K562 (cell line): Measurements from ENCODE around the gene CUL1. TPM values are rescaled to one million over a fixed set of nuclear protein-coding genes. Genes with fewer than 3 reads are reported as not detected.

Experiments
- ATAC-seq: fragments of 200-7000 bp; cut with Tn5 transposase; 3 replicates; pipeline ENCODE4 v1.9.1; 2020; ENCODE audit warnings: moderate library complexity
- BruUV-seq: library from RNA; stranded (reverse); fragments of 400-500 nt; replicated peaks from 2 replicates; lab custom pipeline; 2021; lab: Mats Ljungman, UMichigan
- CTCF ChIA-PET: fragments of 300-600 bp; formaldehyde crosslinking; extraction: SDS; loops from one replicate; lab custom pipeline; 2021; ENCODE audit warnings: low intra/inter-chr PET ratio; lab: Yijun Ruan, JAX
- POLR2A ChIA-PET: fragments of 300-600, 350-650 bp; sonication (Branson Sonifier 250); formaldehyde crosslinking; extraction: SDS; loops from one replicate; lab custom pipeline; 2021; ENCODE audit warnings: antibody characterized with exemption, inconsistent platforms; lab: Yijun Ruan, JAX
- DNase-seq, 4 experiments: peaks; one replicate each; pipeline versions ENCODE4 v3.0.0 to v3.0.0-alpha.2; 2011 to 2018; ENCODE audit warnings: low spot score in 3 of 4, mixed read lengths in 3 of 4; ENCODE audit errors: extremely low read depth in 1 of 4
- FAIRE-seq: peaks from 2 replicates; lab custom pipeline; 2011; peaks lifted over from hg19 to GRCh38; lab: Jason Lieb, UNC
- H2AFZ ChIP-seq: 2 replicates; pipeline ENCODE4 v1.6.0; 2011; ENCODE audit warnings: low read depth, low read length, control low read depth, inconsistent platforms
- H3K27ac ChIP-seq: fragments of 200-600 bp; 3 replicates; pipeline ENCODE4 v1.8.0; 2011; ENCODE audit warnings: low read depth, mild to moderate bottlenecking, control low read depth, inconsistent platforms, low read length, moderate library complexity, mixed read lengths; ENCODE audit errors: extremely low read depth
- H3K27me3 ChIP-seq, 2 experiments: fragments of 300-600 bp in 1 of 2; 2 replicates in 1 of 2; 3 replicates in 1 of 2; pipeline versions ENCODE4 v1.6.0 to v1.8.0; 2011; ENCODE audit warnings: inconsistent platforms in 2 of 2, low read length in 2 of 2, mild to moderate bottlenecking in 1 of 2, mixed read lengths in 1 of 2, moderate library complexity in 1 of 2; ENCODE audit not compliant: control insufficient read depth in 2 of 2, insufficient read depth in 2 of 2
- H3K36me3 ChIP-seq: fragments of 300-600 bp; 3 replicates; pipeline ENCODE4 v1.8.0; 2011; ENCODE audit warnings: mild to moderate bottlenecking, low read length, inconsistent platforms; ENCODE audit not compliant: control insufficient read depth, insufficient read depth
- H3K4me1 ChIP-seq, 2 experiments: fragments of 200-600 bp in 1 of 2; replicated peaks in 1 of 2; 2 replicates in 1 of 2; 3 replicates in 1 of 2; pipeline versions ENCODE4 v1.5.1 to v1.8.0; 2011; ENCODE audit warnings: inconsistent platforms in 2 of 2, low read length in 2 of 2, mild to moderate bottlenecking in 1 of 2, mixed read lengths in 1 of 2, moderate library complexity in 1 of 2; ENCODE audit not compliant: control insufficient read depth in 2 of 2, insufficient read depth in 2 of 2
- H3K4me2 ChIP-seq: 2 replicates; pipeline ENCODE4 v1.6.1; 2011; ENCODE audit warnings: low read length, control low read depth, inconsistent platforms, mixed read lengths; ENCODE audit not compliant: insufficient read depth
- H3K4me3 ChIP-seq: fragments of 200-600 bp; sonication (generic), shearing (Covaris generic); 2 replicates; pipeline ENCODE4 v1.5.1; 2016; ENCODE audit warnings: control low read depth, inconsistent platforms
- H3K79me2 ChIP-seq: fragments of 200-600 bp; 3 replicates; pipeline ENCODE4 v1.8.0; 2011; ENCODE audit warnings: low read length, inconsistent platforms; ENCODE audit not compliant: control insufficient read depth, insufficient read depth
- H3K9ac ChIP-seq, 2 experiments: 2 replicates each; pipeline versions ENCODE4 v1.6.0 to v1.6.1; 2011; ENCODE audit warnings: low read depth in 2 of 2, low read length in 2 of 2, control low read depth in 1 of 2, inconsistent platforms in 1 of 2, mild to moderate bottlenecking in 1 of 2, mixed read lengths in 1 of 2; ENCODE audit not compliant: insufficient read depth in 1 of 2
- H3K9me1 ChIP-seq: one replicate; pipeline ENCODE4 v1.6.0; 2011; ENCODE audit warnings: inconsistent platforms, mild to moderate bottlenecking, low read length, moderate library complexity; ENCODE audit not compliant: control insufficient read depth, insufficient read depth
- H3K9me3 ChIP-seq: replicated peaks from 2 replicates; pipeline ENCODE4 v1.5.1; 2011; ENCODE audit warnings: low read depth, low read length, inconsistent platforms; ENCODE audit not compliant: control insufficient read depth, insufficient read depth
- H4K20me1 ChIP-seq: replicated peaks from 2 replicates; pipeline ENCODE4 v1.6.1; 2011; ENCODE audit warnings: low read length, inconsistent platforms, mixed read lengths; ENCODE audit not compliant: control insufficient read depth, insufficient read depth
- BCL6 ChIP-seq: fragments of 250-450 bp; sonication (Bioruptor Pico); IDR thresholded peaks from 2 replicates; pipeline ENCODE4 v1.4.0; 2020
- CCAR2 ChIP-seq: fragments of 200-400 bp; formaldehyde crosslinking; IDR thresholded peaks from 2 replicates; pipeline ENCODE4 v1.6.1; 2017; ENCODE audit warnings: mild to moderate bottlenecking, low read depth, low read length
- GATAD2A ChIP-seq: fragments of 450-650 bp; IDR thresholded peaks from 2 replicates; pipeline ENCODE4 v1.6.1; 2017
- ILK ChIP-seq: fragments of 450-650 bp; IDR thresholded peaks from 2 replicates; pipeline ENCODE4 v1.6.1; 2016; ENCODE audit warnings: missing genetic modification characterization, low read depth, mild to moderate bottlenecking, missing compliant biosample characterization, moderate library complexity, borderline replicate concordance
- KAT8 ChIP-seq: fragments of 450-650 bp; IDR thresholded peaks from 2 replicates; pipeline ENCODE4 v1.6.1; 2016; ENCODE audit warnings: low read depth, mild to moderate bottlenecking
- MXI1 ChIP-seq: IDR thresholded peaks from 2 replicates; pipeline ENCODE4 v1.6.1; 2011; ENCODE audit warnings: low read depth, mild to moderate bottlenecking, improper control_type of control experiment, low read length
- OTX1 ChIP-seq: fragments of 450-650 bp; formaldehyde crosslinking; IDR thresholded peaks from 2 replicates; pipeline ENCODE4 v1.4.0; 2022; ENCODE audit warnings: mild to moderate bottlenecking
- PHB2 ChIP-seq: fragments of 450-650 bp; IDR thresholded peaks from 2 replicates; pipeline ENCODE4 v1.6.1; 2017; ENCODE audit warnings: low read depth
- POLR2H ChIP-seq: IDR thresholded peaks from 2 replicates; pipeline ENCODE4 v1.6.1; 2016; ENCODE audit warnings: missing genetic modification characterization, low read depth, mild to moderate bottlenecking, control low read depth, missing compliant biosample characterization, moderate library complexity
- RAD21 ChIP-seq, 2 experiments: fragments of 250-450 bp in 1 of 2; fragments of 450-650 bp in 1 of 2; sonication (Bioruptor Pico) in 1 of 2; formaldehyde crosslinking in 1 of 2; IDR thresholded peaks in 1 of 2; conservative IDR thresholded peaks in 1 of 2; 2 replicates each; pipeline versions ENCODE4 v1.4.0 to v1.8.0; 2020 to 2022; ENCODE audit warnings: mild to moderate bottlenecking in 2 of 2, moderate library complexity in 1 of 2
- RFX1 ChIP-seq: fragments of 450-650 bp; IDR thresholded peaks from 2 replicates; pipeline ENCODE4 v1.6.1; 2016; ENCODE audit warnings: mild to moderate bottlenecking, moderate library complexity
- SAFB ChIP-seq: fragments of 200-400 bp; formaldehyde crosslinking; IDR thresholded peaks from 2 replicates; pipeline ENCODE4 v1.6.1; 2017; ENCODE audit warnings: low read depth, low read length, borderline replicate concordance
- SMARCB1 ChIP-seq: IDR thresholded peaks from 2 replicates; pipeline ENCODE4 v1.6.1; 2011; ENCODE audit warnings: improper control_type of control experiment, low read depth; ENCODE audit not compliant: insufficient read length
- TFAP4 ChIP-seq: sonication (generic); formaldehyde crosslinking; IDR thresholded peaks from 2 replicates; pipeline ENCODE4 v1.8.0; 2022; ENCODE audit warnings: missing genetic modification reagents, mild to moderate bottlenecking, moderate library complexity, borderline replicate concordance
- YBX1 ChIP-seq: fragments of 450-650 bp; IDR thresholded peaks from 2 replicates; pipeline ENCODE4 v1.7.1; 2016; ENCODE audit warnings: mild to moderate bottlenecking
- ZC3H4 ChIP-seq: sonication (generic); formaldehyde crosslinking; IDR thresholded peaks from 2 replicates; pipeline ENCODE4 v1.9.0; 2021; ENCODE audit warnings: missing genetic modification reagents, borderline replicate concordance
- ZNF217 ChIP-seq: sonication (generic); formaldehyde crosslinking; IDR thresholded peaks from 2 replicates; pipeline ENCODE4 v1.8.0; 2022; ENCODE audit warnings: mild to moderate bottlenecking, missing genetic modification reagents
- ZNF780A ChIP-seq: fragments of 250-450 bp; sonication (Bioruptor Pico); IDR thresholded peaks from 2 replicates; pipeline ENCODE4 v1.5.0; 2021; ENCODE audit warnings: mild to moderate bottlenecking
- WGBS: fragments of 100-300 bp; shearing (Covaris generic); methylation state at CpG from one replicate; pipeline ENCODE4 v1.1.6; 2016; ENCODE audit warnings: low coverage, mixed read lengths; ENCODE audit not compliant: insufficient coverage; ENCODE audit errors: missing lambda C conversion rate; 5-methylcytosine and 5-hydroxymethylcytosine counted together
- in situ Hi-C: fragments of 300-500 bp; cut with MboI; formaldehyde crosslinking; loops from 4 replicates; pipeline ENCODE4 v1.15.0; 2018; ENCODE audit warnings: inconsistent platforms, mixed read lengths
- intact Hi-C: fragments of 100-400 bp; cut with micrococcal nuclease; formaldehyde crosslinking; loops from 2 replicates; pipeline ENCODE4 v1.14.2; 2022
- polyA plus RNA-seq, 8 experiments: library from polyadenylated mRNA; depleted of rRNA in 4 of 8; stranded (reverse) in 5 of 8; unstranded in 3 of 8; fragments of >200 nt; fragmentation: Nextera tagmentation in 2 of 8; fragmentation: Illumina TruSeq in 1 of 8; extraction: Ambion mirVana in 2 of 8; extraction: Trizol in 1 of 8; gene quantifications; 2 replicates each; pipeline versions ENCODE4 v1.2.1 to v1.2.3, GENCODE V29; 2011 to 2014; ENCODE audit warnings: inconsistent platforms in 1 of 8, missing spikeins in 1 of 8
- total RNA-seq, 7 experiments: library from RNA; depleted of rRNA in 6 of 7; stranded (reverse); fragments of >200 nt in 6 of 7; fragmentation: Illumina TruSeq in 2 of 7; extraction: Trizol in 2 of 7; gene quantifications; 2 replicates each; pipeline versions ENCODE4 v1.2.1 to v1.2.3, GENCODE V29; 2011 to 2021; ENCODE audit warnings: low replicate concordance in 1 of 7
- TF ChIP-seq, protein P1 (sequence below): sonication (generic); formaldehyde crosslinking; IDR thresholded peaks from 2 replicates; pipeline ENCODE4 v1.8.1; 2023; ENCODE audit warnings: mild to moderate bottlenecking, missing genetic modification reagents

Gene CUL1
- total and polyA plus RNA-seq, 9 of the 15 experiments (the other 6 are each of a cell fraction or from before 2014, with no cell fraction given) = 31.5 to 107 (median 96.5) TPM

- TF ChIP-seq TFAP4 (CRISPR knock-in tag) (no peak), PHB2 (no peak), CCAR2 (no peak), KAT8 (no peak)
These were observed 47.4 kb downstream of the CUL1 start (continued) for GRCh38 chr7:148746135-148746534.

GRCh38 chr7:148747274-148747673 is 48.6 kb downstream of the CUL1 start:
- no TSS peak for BruUV-seq
- intact Hi-C loops = no loop called here
- ATAC-seq (peak; percentile 85), FAIRE-seq (no peak), DNase-seq (peak; percentile 43 to 67 (median 54))
- H2AFZ ChIP-seq = no peak overlapping the region
- no peak overlapping the region for H3K9ac ChIP-seq
- 70% methylated on average over 3 of the region's 3 CpGs for WGBS
- in situ Hi-C loops = no loop called here
- no peaks in the 10 kb centered on the region for H3K9me1 ChIP-seq
- H3K4me1 ChIP-seq = no peaks in the 10 kb centered on the region
- H3K27me3 ChIP-seq = no peaks in the 10 kb centered on the region
- H3K27ac ChIP-seq = no peak overlapping the region
- H3K36me3 ChIP-seq = peaks cover 34% of the 10 kb centered on the region; the same call in 2 of the 3 replicates
- POLR2A ChIA-PET = interaction anchor here (0.6 to 1.8 kb wide), 12 partner anchors 8 to 194 kb away, joined by 3 to 6 read pairs (median 3); partner anchors contain the start of gene CUL1
- H3K4me2 ChIP-seq = no peak overlapping the region
- no peak overlapping the region for H3K4me3 ChIP-seq
- H3K79me2 ChIP-seq = peaks cover 26% of the 10 kb centered on the region
- no peaks in the 10 kb centered on the region for H4K20me1 ChIP-seq
- H3K9me3 ChIP-seq = no peaks in the 10 kb centered on the region
- CTCF ChIA-PET = no interaction called here
- TF ChIP-seq SAFB = no peak
- TF ChIP-seq RFX1 = peak; percentile 89
- no peak for TF ChIP-seq ILK (tag)
- no peak for TF ChIP-seq MXI1
- no peak for TF ChIP-seq BCL6 (CRISPR knock-in tag)
- no peak for TF ChIP-seq ZC3H4 (CRISPR knock-in tag)
- no peak for TF ChIP-seq ZNF780A (CRISPR knock-in tag)
- no peak for TF ChIP-seq ZNF217 (CRISPR knock-in tag)
- no peak for TF ChIP-seq OTX1 (CRISPR knock-in tag)
- TF ChIP-seq SMARCB1 = no peak
- TF ChIP-seq GATAD2A = no peak
- no peak for TF ChIP-seq POLR2H
- TF ChIP-seq, protein P1, sequence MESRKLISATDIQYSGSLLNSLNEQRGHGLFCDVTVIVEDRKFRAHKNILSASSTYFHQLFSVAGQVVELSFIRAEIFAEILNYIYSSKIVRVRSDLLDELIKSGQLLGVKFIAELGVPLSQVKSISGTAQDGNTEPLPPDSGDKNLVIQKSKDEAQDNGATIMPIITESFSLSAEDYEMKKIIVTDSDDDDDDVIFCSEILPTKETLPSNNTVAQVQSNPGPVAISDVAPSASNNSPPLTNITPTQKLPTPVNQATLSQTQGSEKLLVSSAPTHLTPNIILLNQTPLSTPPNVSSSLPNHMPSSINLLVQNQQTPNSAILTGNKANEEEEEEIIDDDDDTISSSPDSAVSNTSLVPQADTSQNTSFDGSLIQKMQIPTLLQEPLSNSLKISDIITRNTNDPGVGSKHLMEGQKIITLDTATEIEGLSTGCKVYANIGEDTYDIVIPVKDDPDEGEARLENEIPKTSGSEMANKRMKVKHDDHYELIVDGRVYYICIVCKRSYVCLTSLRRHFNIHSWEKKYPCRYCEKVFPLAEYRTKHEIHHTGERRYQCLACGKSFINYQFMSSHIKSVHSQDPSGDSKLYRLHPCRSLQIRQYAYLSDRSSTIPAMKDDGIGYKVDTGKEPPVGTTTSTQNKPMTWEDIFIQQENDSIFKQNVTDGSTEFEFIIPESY (CRISPR knock-in tag) = no peak
- no peak for TF ChIP-seq YBX1
- peak in 1 of 2 experiments; percentile 19; a peak in 2 of 4 replicates for TF ChIP-seq RAD21 (CRISPR knock-in tag; conservative IDR thresholded peaks at IDR 0.05 in 1 of 2, IDR thresholded peaks at IDR 0.05 in 1 of 2)
